ENCODE data around the gene EXOC8. TPM values are rescaled to one million over a fixed set of nuclear protein-coding genes. Genes with fewer than 3 reads are reported as not detected.
"Not testable (repeated sequence)": the region's sequence is repeated elsewhere in the genome, so short reads cannot be mapped to it uniquely, and the experiment has no call there.

Gene EXOC8
- total RNA-seq, 1 donor from 2014 or later: 15.9 TPM

- no peak for DNase-seq (ENCODE audit: low spot score)
Measured at GRCh38 chr1:231354330-231355020, 16.8 kb upstream of the EXOC8 start.

GRCh38 chr1:231353086-231353485, 15.4 kb upstream of the EXOC8 start:
- DNase-seq (ENCODE audit: low spot score): no peak

- no peak for DNase-seq (ENCODE audit: low spot score)
Measured at GRCh38 chr1:231351816-231352215, 14.2 kb upstream of the EXOC8 start.

GRCh38 chr1:231348856-231349255, 11.2 kb upstream of the EXOC8 start:
- not testable (repeated sequence) for DNase-seq (ENCODE audit: low spot score)

GRCh38 chr1:231348442-231348841, 10.8 kb upstream of the EXOC8 start:
- no peak for DNase-seq (ENCODE audit: low spot score)

GRCh38 chr1:231347961-231348360, 10.3 kb upstream of the EXOC8 start:
- no peak for DNase-seq (ENCODE audit: low spot score)

- DNase-seq (ENCODE audit: low spot score): no peak
Measured at GRCh38 chr1:231340328-231341013, 2.8 kb upstream of the EXOC8 start.

GRCh38 chr1:231338270-231339128, 847 bp upstream of the EXOC8 start, which contains the start of gene SPRTN:
Gene SPRTN (plus strand): TSS chr1:231338293. CDS start chr1:231338384, 91 bp downstream.
- no peak for DNase-seq (ENCODE audit: low spot score)

GRCh38 chr1:231337043-231337471, 595 bp downstream of the EXOC8 start:
- no peak for DNase-seq (ENCODE audit: low spot score)

GRCh38 chr1:231335663-231336602, 1.7 kb downstream of the EXOC8 start:
- DNase-seq (ENCODE audit: low spot score): no peak

GRCh38 chr1:231334952-231335351, 2.7 kb downstream of the EXOC8 start:
- no peak for DNase-seq (ENCODE audit: low spot score)

GRCh38 chr1:231334079-231334666, 3.5 kb downstream of the EXOC8 start:
- DNase-seq (ENCODE audit: low spot score): no peak

GRCh38 chr1:231332761-231333160, 4.9 kb downstream of the EXOC8 start:
- no peak for DNase-seq (ENCODE audit: low spot score)

- no peak for DNase-seq (ENCODE audit: low spot score)
Measured at GRCh38 chr1:231329483-231329882, 8.2 kb downstream of the EXOC8 start.

- DNase-seq (ENCODE audit: low spot score): no peak
Measured at GRCh38 chr1:231327617-231328016, 10.0 kb downstream of the EXOC8 start.

GRCh38 chr1:231326248-231326647, 11.4 kb downstream of the EXOC8 start:
- no peak for DNase-seq (ENCODE audit: low spot score)

- DNase-seq (ENCODE audit: low spot score): no peak
Measured at GRCh38 chr1:231324660-231325059, 13.0 kb downstream of the EXOC8 start.

GRCh38 chr1:231322880-231323530, 14.6 kb downstream of the EXOC8 start:
- no peak for DNase-seq (ENCODE audit: low spot score)

GRCh38 chr1:231319080-231319479, 18.6 kb downstream of the EXOC8 start:
- DNase-seq (ENCODE audit: low spot score): no peak

- DNase-seq (ENCODE audit: low spot score): no peak
Measured at GRCh38 chr1:231318568-231318967, 19.1 kb downstream of the EXOC8 start.

Measured in mucosa of gallbladder (tissue), 1 donor.